DND-41 (cell line): Measurements from ENCODE around the gene VOPP1.

Experiments
- ATAC-seq: fragments of 200-7000 bp; cut with Tn5 transposase; 3 replicates; pipeline ENCODE4 v1.9.1; 2021; ENCODE audit warnings: low read depth; ENCODE audit not compliant: insufficient read depth
- DNase-seq: peaks from one replicate; pipeline ENCODE4 v3.0.0-alpha.2; 2020
- H2AFZ ChIP-seq: 2 replicates; pipeline ENCODE4 v1.6.0; 2012; ENCODE audit warnings: low read depth, low read length
- H3K27ac ChIP-seq: 2 replicates; pipeline ENCODE4 v1.5.1; 2012; ENCODE audit warnings: low read length, inconsistent platforms
- H3K27me3 ChIP-seq: fragments of 200-600 bp; sonication (generic); 2 replicates; pipeline ENCODE4 v1.6.0; 2012; ENCODE audit warnings: low read length, mild to moderate bottlenecking, inconsistent platforms; ENCODE audit not compliant: insufficient read depth, poor library complexity
- H3K36me3 ChIP-seq: 2 replicates; pipeline ENCODE4 v1.5.1; 2012; ENCODE audit warnings: low read length, inconsistent platforms; ENCODE audit not compliant: insufficient read depth
- H3K4me1 ChIP-seq: 2 replicates; pipeline ENCODE4 v1.5.1; 2012; ENCODE audit warnings: mild to moderate bottlenecking, low read length; ENCODE audit not compliant: insufficient read depth
- H3K4me2 ChIP-seq: 2 replicates; pipeline ENCODE4 v1.6.0; 2012; ENCODE audit warnings: mild to moderate bottlenecking, moderate library complexity, low read length, inconsistent platforms; ENCODE audit not compliant: insufficient read depth
- H3K4me3 ChIP-seq, 2 experiments: fragments of 200-600 bp in 1 of 2; shearing (Covaris generic) in 1 of 2; 2 replicates each; pipeline ENCODE4 v1.5.1; 2012 to 2016; ENCODE audit warnings: inconsistent platforms in 2 of 2, low read length in 2 of 2, mild to moderate bottlenecking in 2 of 2, low read depth in 1 of 2, moderate library complexity in 1 of 2
- H3K79me2 ChIP-seq: 2 replicates; pipeline ENCODE4 v1.6.0; 2012; ENCODE audit warnings: low read length, inconsistent platforms; ENCODE audit not compliant: insufficient read depth
- H3K9ac ChIP-seq: 2 replicates; pipeline ENCODE4 v1.6.0; 2012; ENCODE audit warnings: low read depth, mild to moderate bottlenecking, inconsistent platforms, low read length, moderate library complexity
- H3K9me3 ChIP-seq: 2 replicates; pipeline ENCODE4 v1.5.1; 2012; ENCODE audit warnings: low read length, moderate library complexity, mild to moderate bottlenecking, inconsistent platforms; ENCODE audit not compliant: insufficient read depth, severe bottlenecking
- H4K20me1 ChIP-seq: 2 replicates; pipeline ENCODE4 v1.6.0; 2012; ENCODE audit warnings: low read length; ENCODE audit not compliant: insufficient read depth
- EZH2 ChIP-seq: IDR thresholded peaks from 3 replicates; pipeline ENCODE4 v1.6.1; 2012; ENCODE audit warnings: borderline replicate concordance, low read depth, mild to moderate bottlenecking, moderate library complexity, low read length, inconsistent platforms; ENCODE audit not compliant: severe bottlenecking
- TF ChIP-seq, protein P1 (sequence below): IDR thresholded peaks from 2 replicates; pipeline ENCODE4 v1.5.1; 2012; ENCODE audit warnings: borderline replicate concordance, low read length, moderate library complexity, mild to moderate bottlenecking; ENCODE audit not compliant: poor library complexity, severe bottlenecking; ENCODE audit errors: extremely low read depth

The VOPP1 gene

GRCh38 chr7:55527307-55527706 is 45.0 kb downstream of the VOPP1 start:
- 0 out of 2 replicates have a peak overlapping the region, but pooled peaks have one; percentile 35 for H3K27ac ChIP-seq
- peaks cover 99% of the 10 kb centered on the region for H3K79me2 ChIP-seq
- H3K4me3 ChIP-seq: no peak overlapping the region
- H3K4me2 ChIP-seq: no peak overlapping the region
- ATAC-seq (no peak), DNase-seq (no peak)
- peaks cover 74% of the 10 kb centered on the region for H4K20me1 ChIP-seq
- H2AFZ ChIP-seq: no peak overlapping the region
- no peak for TF ChIP-seq EZH2
- TF ChIP-seq, protein P1, sequence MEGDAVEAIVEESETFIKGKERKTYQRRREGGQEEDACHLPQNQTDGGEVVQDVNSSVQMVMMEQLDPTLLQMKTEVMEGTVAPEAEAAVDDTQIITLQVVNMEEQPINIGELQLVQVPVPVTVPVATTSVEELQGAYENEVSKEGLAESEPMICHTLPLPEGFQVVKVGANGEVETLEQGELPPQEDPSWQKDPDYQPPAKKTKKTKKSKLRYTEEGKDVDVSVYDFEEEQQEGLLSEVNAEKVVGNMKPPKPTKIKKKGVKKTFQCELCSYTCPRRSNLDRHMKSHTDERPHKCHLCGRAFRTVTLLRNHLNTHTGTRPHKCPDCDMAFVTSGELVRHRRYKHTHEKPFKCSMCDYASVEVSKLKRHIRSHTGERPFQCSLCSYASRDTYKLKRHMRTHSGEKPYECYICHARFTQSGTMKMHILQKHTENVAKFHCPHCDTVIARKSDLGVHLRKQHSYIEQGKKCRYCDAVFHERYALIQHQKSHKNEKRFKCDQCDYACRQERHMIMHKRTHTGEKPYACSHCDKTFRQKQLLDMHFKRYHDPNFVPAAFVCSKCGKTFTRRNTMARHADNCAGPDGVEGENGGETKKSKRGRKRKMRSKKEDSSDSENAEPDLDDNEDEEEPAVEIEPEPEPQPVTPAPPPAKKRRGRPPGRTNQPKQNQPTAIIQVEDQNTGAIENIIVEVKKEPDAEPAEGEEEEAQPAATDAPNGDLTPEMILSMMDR: no peak
- H3K9ac ChIP-seq: no peak overlapping the region
- no peaks in the 10 kb centered on the region for H3K27me3 ChIP-seq
- peaks cover 14% of the 10 kb centered on the region for H3K4me1 ChIP-seq
- no peaks in the 10 kb centered on the region for H3K9me3 ChIP-seq
- H3K36me3 ChIP-seq: no peaks in the 10 kb centered on the region

DNA sequence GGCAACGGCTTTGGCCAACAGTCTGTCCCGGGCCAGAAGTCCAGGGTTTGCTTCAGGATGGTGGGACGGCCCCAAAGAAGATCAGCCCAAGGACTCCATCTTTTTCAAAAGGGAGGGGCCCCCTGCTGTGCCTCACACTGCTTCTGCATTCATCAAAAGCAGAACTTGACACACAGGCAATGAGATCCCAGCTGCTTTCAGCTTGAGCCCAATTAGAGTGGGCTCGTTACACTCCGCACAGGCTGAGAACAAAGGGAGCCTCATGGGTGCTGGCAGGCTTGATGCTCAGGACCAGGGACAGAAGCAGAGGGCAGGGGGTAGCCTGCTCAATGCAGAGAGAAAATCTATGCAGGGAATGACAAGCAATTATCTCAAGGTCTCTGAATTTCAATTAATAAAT is 45.5 kb downstream of the VOPP1 start:
- Histone ChIP-seq H3K4me3 (no peak overlapping the region), H4K20me1 (peaks cover 74% of the 10 kb centered on the region), H3K9ac (no peak overlapping the region), H3K4me1 (peaks cover 9% of the 10 kb centered on the region), H3K27me3 (no peaks in the 10 kb centered on the region), H3K27ac (no peak overlapping the region), H2AFZ (no peak overlapping the region), H3K36me3 (no peaks in the 10 kb centered on the region), H3K9me3 (no peaks in the 10 kb centered on the region), H3K79me2 (peaks cover 99% of the 10 kb centered on the region), H3K4me2 (no peak overlapping the region)
- DNase-seq (peak; percentile 13), ATAC-seq (peak; percentile 71; the same call in 2 of the 3 replicates)
- no peak for TF ChIP-seq EZH2

GRCh38 chr7:55526329-55526728 is 46.0 kb downstream of the VOPP1 start:
- no peak overlapping the region for H3K4me3 ChIP-seq
- DNase-seq (no peak), ATAC-seq (no peak)
- H3K9ac ChIP-seq: no peak overlapping the region
- no peaks in the 10 kb centered on the region for H3K36me3 ChIP-seq
- peak overlapping the region; percentile 2 for H3K27ac ChIP-seq
- H3K9me3 ChIP-seq: no peaks in the 10 kb centered on the region
- no peak for TF ChIP-seq EZH2
- TF ChIP-seq, protein P1: no peak
- no peaks in the 10 kb centered on the region for H3K27me3 ChIP-seq
- H3K4me1 ChIP-seq: 0 out of 2 replicates have a peak, but pooled peaks cover 4% of the 10 kb centered on the region
- no peak overlapping the region for H2AFZ ChIP-seq
- H3K79me2 ChIP-seq: peaks cover 99% of the 10 kb centered on the region
- peaks cover 74% of the 10 kb centered on the region for H4K20me1 ChIP-seq
- no peak overlapping the region for H3K4me2 ChIP-seq

GRCh38 chr7:55524558-55525310 is 47.6 kb downstream of the VOPP1 start:
- peak overlapping the region; percentile 43 for H3K27ac ChIP-seq
- 0 out of 2 replicates have a peak, but pooled peaks cover 4% of the 10 kb centered on the region for H3K4me1 ChIP-seq
- peaks cover 95% of the 10 kb centered on the region for H3K79me2 ChIP-seq

More at GRCh38 chr7:55524558-55525310, 47.6 kb downstream of the VOPP1 start:
- Histone ChIP-seq H3K36me3 (peaks cover 11% of the 10 kb centered on the region), H2AFZ (no peak overlapping the region), H3K9me3 (no peaks in the 10 kb centered on the region), H3K27me3 (no peaks in the 10 kb centered on the region), H3K4me2 (no peak overlapping the region), H3K4me3 (no peak overlapping the region), H3K9ac (no peak overlapping the region), H4K20me1 (peaks cover 73% of the 10 kb centered on the region)
- ATAC-seq: 0 out of 3 replicates have a peak, but pooled peaks have one; percentile 29
- no peak for DNase-seq
- TF ChIP-seq, protein P1: peak; percentile 28
- no peak for TF ChIP-seq EZH2
